GM12864 (cell line): ENCODE data around the gene RASAL1.

Experiments
- DNase-seq: peaks from one replicate; pipeline ENCODE4 v3.0.0-alpha.2; 2011; ENCODE audit warnings: low read depth
- H3K4me3 ChIP-seq: 2 replicates; pipeline ENCODE4 v1.5.1; 2011; ENCODE audit warnings: mild to moderate bottlenecking, low read depth, low read length, control low read depth
- TF ChIP-seq, protein P1 (sequence below): IDR thresholded peaks from 2 replicates; pipeline ENCODE4 v1.5.1; 2011; ENCODE audit warnings: low read depth, mild to moderate bottlenecking, moderate library complexity, low read length, control low read depth, inconsistent platforms; ENCODE audit errors: missing control alignments

The RASAL1 gene

GRCh38 chr12:113061061-113061694, 74.4 kb downstream of the RASAL1 start:
- DNase-seq = no peak
- no peak overlapping the region for H3K4me3 ChIP-seq
- TF ChIP-seq, protein P1, sequence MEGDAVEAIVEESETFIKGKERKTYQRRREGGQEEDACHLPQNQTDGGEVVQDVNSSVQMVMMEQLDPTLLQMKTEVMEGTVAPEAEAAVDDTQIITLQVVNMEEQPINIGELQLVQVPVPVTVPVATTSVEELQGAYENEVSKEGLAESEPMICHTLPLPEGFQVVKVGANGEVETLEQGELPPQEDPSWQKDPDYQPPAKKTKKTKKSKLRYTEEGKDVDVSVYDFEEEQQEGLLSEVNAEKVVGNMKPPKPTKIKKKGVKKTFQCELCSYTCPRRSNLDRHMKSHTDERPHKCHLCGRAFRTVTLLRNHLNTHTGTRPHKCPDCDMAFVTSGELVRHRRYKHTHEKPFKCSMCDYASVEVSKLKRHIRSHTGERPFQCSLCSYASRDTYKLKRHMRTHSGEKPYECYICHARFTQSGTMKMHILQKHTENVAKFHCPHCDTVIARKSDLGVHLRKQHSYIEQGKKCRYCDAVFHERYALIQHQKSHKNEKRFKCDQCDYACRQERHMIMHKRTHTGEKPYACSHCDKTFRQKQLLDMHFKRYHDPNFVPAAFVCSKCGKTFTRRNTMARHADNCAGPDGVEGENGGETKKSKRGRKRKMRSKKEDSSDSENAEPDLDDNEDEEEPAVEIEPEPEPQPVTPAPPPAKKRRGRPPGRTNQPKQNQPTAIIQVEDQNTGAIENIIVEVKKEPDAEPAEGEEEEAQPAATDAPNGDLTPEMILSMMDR = no peak

DNA sequence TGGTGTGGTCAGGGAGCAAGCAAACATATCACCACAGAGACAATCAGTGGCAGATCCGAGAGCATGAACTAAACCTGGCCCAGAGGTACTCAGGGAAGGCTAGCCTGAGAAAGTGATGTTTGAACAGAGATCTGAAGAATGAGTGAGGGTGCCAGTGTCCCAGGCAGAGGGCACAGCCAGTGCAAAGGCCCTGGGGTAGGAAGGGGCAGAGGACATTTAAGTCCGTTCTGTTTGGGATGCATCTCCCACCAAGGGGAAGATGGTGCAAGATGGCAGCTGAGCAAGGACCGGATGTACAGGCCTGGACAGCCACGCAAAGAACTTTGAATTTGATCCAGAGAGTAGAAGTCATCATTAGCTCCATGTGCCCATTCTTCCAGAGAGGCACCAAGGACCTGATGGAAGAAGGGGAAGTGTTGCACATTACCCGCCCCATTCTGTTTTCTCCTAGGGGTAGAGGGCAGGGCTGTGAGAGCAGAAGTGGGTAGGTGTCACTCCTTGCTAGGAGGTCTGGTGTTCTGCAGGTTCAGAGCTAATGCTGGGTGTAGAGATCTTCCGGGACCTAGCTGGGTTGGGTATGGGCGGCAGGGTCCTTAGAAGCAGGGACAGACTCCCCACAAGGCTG, 75.1 kb downstream of the RASAL1 start:
- DNase-seq = no peak
- TF ChIP-seq, protein P1 = no peak
- H3K4me3 ChIP-seq = no peak overlapping the region

DNA sequence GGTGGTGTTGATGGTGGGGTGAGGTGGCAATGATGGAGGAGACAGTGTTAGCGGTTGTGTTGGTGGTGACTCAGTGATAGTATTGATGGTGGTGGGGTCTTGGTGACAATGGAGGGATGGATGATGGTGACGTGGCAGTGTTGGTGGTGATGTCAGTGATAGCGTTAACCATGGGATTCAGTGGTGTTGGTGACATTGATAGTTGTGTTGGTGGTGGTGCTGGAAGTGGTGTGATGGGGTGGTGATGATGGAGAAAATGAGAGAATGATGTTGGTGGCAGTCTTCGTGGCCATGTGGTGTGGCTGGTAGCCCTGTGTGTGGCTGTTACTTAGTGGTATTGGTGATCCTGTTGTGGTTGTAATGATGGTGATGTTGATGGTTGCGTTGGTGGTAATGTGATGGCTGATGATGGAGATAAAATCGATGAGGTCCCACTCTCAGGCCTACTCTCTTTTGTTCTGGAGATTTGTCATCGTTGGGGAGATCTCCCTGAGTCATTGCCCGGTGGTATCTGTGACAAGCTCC, 76.4 kb downstream of the RASAL1 start:
- DNase-seq = no peak
- TF ChIP-seq, protein P1 = no peak
- no peak overlapping the region for H3K4me3 ChIP-seq

- no peak overlapping the region for H3K4me3 ChIP-seq
- TF ChIP-seq, protein P1 = no peak
- DNase-seq = no peak
Measured at GRCh38 chr12:113058553-113058952, 77.0 kb downstream of the RASAL1 start.

GRCh38 chr12:113057565-113058485, 77.7 kb downstream of the RASAL1 start:
- DNase-seq = no peak
- H3K4me3 ChIP-seq = no peak overlapping the region
- TF ChIP-seq, protein P1 = no peak

GRCh38 chr12:113056631-113057488, 78.7 kb downstream of the RASAL1 start, which contains the start of gene DTX1:
Gene DTX1 (plus strand): TSS chr12:113056730. CDS start chr12:113058193, 1,463 bp downstream.
- DNase-seq = no peak
- no peak within 1 kb of the TSS for H3K4me3 ChIP-seq
- TF ChIP-seq, protein P1 = no peak
